Measurements from ENCODE around the gene ZMYND19.

Gene ZMYND19

GRCh38 chr9:137578518-137579258 is 11.6 kb downstream of the ZMYND19 start, which contains the start of gene DPH7 (continued):
- TF ChIP-seq ZNF155 (tag by site-specific recombination; IDR thresholded peaks at IDR 0.05), result no peak
- TF ChIP-seq ZNF138 (tag by site-specific recombination; IDR thresholded peaks at IDR 0.05; ENCODE audit: borderline replicate concordance), result no peak
- TF ChIP-seq, protein P1, sequence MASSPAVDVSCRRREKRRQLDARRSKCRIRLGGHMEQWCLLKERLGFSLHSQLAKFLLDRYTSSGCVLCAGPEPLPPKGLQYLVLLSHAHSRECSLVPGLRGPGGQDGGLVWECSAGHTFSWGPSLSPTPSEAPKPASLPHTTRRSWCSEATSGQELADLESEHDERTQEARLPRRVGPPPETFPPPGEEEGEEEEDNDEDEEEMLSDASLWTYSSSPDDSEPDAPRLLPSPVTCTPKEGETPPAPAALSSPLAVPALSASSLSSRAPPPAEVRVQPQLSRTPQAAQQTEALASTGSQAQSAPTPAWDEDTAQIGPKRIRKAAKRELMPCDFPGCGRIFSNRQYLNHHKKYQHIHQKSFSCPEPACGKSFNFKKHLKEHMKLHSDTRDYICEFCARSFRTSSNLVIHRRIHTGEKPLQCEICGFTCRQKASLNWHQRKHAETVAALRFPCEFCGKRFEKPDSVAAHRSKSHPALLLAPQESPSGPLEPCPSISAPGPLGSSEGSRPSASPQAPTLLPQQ (tag by site-specific recombination; IDR thresholded peaks at IDR 0.05), result peak; percentile 79
- TF ChIP-seq ZNF341 (tag by site-specific recombination; IDR thresholded peaks at IDR 0.05; ENCODE audit: low read depth), result no peak
- no peak for TF ChIP-seq ZNF140 (tag by site-specific recombination; IDR thresholded peaks at IDR 0.05)
- TF ChIP-seq RBAK (tag by site-specific recombination; IDR thresholded peaks at IDR 0.05), result no peak
- TF ChIP-seq, protein P2, sequence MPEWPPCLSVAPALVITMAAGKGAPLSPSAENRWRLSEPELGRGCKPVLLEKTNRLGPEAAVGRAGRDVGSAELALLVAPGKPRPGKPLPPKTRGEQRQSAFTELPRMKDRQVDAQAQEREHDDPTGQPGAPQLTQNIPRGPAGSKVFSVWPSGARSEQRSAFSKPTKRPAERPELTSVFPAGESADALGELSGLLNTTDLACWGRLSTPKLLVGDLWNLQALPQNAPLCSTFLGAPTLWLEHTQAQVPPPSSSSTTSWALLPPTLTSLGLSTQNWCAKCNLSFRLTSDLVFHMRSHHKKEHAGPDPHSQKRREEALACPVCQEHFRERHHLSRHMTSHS (tag by site-specific recombination; IDR thresholded peaks at IDR 0.05), result no peak
- TF ChIP-seq ZNF174 (tag by site-specific recombination; IDR thresholded peaks at IDR 0.05), result no peak
- peak; percentile 35; the same call in 1 of the 2 replicates for TF ChIP-seq ZBTB7A (tag by site-specific recombination; IDR thresholded peaks at IDR 0.05; ENCODE audit: low read depth)
- TF ChIP-seq PRDM2 (tag by site-specific recombination; IDR thresholded peaks at IDR 0.05; ENCODE audit: borderline replicate concordance), result no peak
- peak; percentile 80 for TF ChIP-seq ZBTB20 (tag by site-specific recombination; IDR thresholded peaks at IDR 0.05)
- TF ChIP-seq ZNF121 (tag by site-specific recombination; IDR thresholded peaks at IDR 0.05), result peak; percentile 49; the same call in 1 of the 2 replicates
- TF ChIP-seq, protein P3, sequence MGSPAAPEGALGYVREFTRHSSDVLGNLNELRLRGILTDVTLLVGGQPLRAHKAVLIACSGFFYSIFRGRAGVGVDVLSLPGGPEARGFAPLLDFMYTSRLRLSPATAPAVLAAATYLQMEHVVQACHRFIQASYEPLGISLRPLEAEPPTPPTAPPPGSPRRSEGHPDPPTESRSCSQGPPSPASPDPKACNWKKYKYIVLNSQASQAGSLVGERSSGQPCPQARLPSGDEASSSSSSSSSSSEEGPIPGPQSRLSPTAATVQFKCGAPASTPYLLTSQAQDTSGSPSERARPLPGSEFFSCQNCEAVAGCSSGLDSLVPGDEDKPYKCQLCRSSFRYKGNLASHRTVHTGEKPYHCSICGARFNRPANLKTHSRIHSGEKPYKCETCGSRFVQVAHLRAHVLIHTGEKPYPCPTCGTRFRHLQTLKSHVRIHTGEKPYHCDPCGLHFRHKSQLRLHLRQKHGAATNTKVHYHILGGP (tag by site-specific recombination; IDR thresholded peaks at IDR 0.05), result no peak
- TF ChIP-seq ZNF610 (tag by site-specific recombination; IDR thresholded peaks at IDR 0.05; ENCODE audit: borderline replicate concordance), result no peak; the same call in 1 of the 2 replicates
- no peak for TF ChIP-seq ZNF148 (tag by site-specific recombination; IDR thresholded peaks at IDR 0.05; ENCODE audit: borderline replicate concordance)
- no peak for TF ChIP-seq ZNF548 (tag by site-specific recombination; IDR thresholded peaks at IDR 0.05)
- TF ChIP-seq ZNF654 (tag by site-specific recombination; IDR thresholded peaks at IDR 0.05; ENCODE audit: low read depth), result no peak
- TF ChIP-seq SCRT1 (tag by site-specific recombination; IDR thresholded peaks at IDR 0.05; ENCODE audit: borderline replicate concordance), result 0 out of 2 replicates have a peak, but pooled peaks have one; percentile 26
- no peak for TF ChIP-seq ZNF404 (tag by site-specific recombination; IDR thresholded peaks at IDR 0.05)
- TF ChIP-seq ZNF777 (tag by site-specific recombination; IDR thresholded peaks at IDR 0.05; ENCODE audit: borderline replicate concordance), result no peak
- peak; percentile 41; the same call in 1 of the 2 replicates for TF ChIP-seq KLF16 (tag by site-specific recombination; IDR thresholded peaks at IDR 0.05)
- TF ChIP-seq ZNF266 (tag by site-specific recombination; IDR thresholded peaks at IDR 0.05; ENCODE audit: low read depth), result no peak
- TF ChIP-seq ZBTB17 (tag by site-specific recombination; IDR thresholded peaks at IDR 0.05), result peak; percentile 47; the same call in 1 of the 2 replicates
- TF ChIP-seq ZNF350 (tag by site-specific recombination; IDR thresholded peaks at IDR 0.05), result no peak
- peak; percentile 81 for TF ChIP-seq ZBTB44 (tag by site-specific recombination; IDR thresholded peaks at IDR 0.05)
- no peak for TF ChIP-seq ZNF114 (tag by site-specific recombination; IDR thresholded peaks at IDR 0.05)

All from HEK293 (cell line).